SU-DHL-6 (cell line): Measurements from ENCODE around the gene ZNF367.

Source experiments
- H2AFZ ChIP-seq: fragments of 200-600 bp; sonication (generic); 2 replicates; pipeline ENCODE4 v1.6.1; 2014; ENCODE audit warnings: low read depth, mild to moderate bottlenecking, moderate library complexity, mixed read lengths, antibody characterized with exemption, low read length; ENCODE audit not compliant: severe bottlenecking
- H3F3A ChIP-seq: fragments of 200-600 bp; shearing (Covaris generic); 2 replicates; pipeline ENCODE4 v1.6.0; 2016; ENCODE audit warnings: antibody characterized with exemption, mild to moderate bottlenecking; ENCODE audit not compliant: insufficient read depth
- H3K27ac ChIP-seq: fragments of 200-600 bp; sonication (generic); 2 replicates; pipeline ENCODE4 v1.5.1; 2016; ENCODE audit warnings: low read depth, mild to moderate bottlenecking, low read length, moderate library complexity, mixed read lengths
- H3K27me3 ChIP-seq: fragments of 200-600 bp; sonication (generic), shearing (Covaris generic); 2 replicates; pipeline ENCODE4 v1.6.0; 2014; ENCODE audit warnings: mild to moderate bottlenecking, low read length
- H3K36me3 ChIP-seq: fragments of 200-600 bp; sonication (generic); 2 replicates; pipeline ENCODE4 v1.6.1; 2014; ENCODE audit warnings: mild to moderate bottlenecking, low read length, mixed read lengths
- H3K4me2 ChIP-seq: fragments of 300-600, 200-600 bp; shearing (Covaris generic), sonication (generic); 2 replicates; pipeline ENCODE4 v1.6.0; 2014; ENCODE audit warnings: low read length, low read depth, mild to moderate bottlenecking; ENCODE audit not compliant: poor library complexity, severe bottlenecking
- H3K4me3 ChIP-seq: fragments of 200-600 bp; sonication (generic); 2 replicates; pipeline ENCODE4 v1.5.1; 2014; ENCODE audit warnings: antibody characterized with exemption, low read length, mild to moderate bottlenecking, mixed read lengths; ENCODE audit not compliant: insufficient read depth, poor library complexity, severe bottlenecking
- H3K79me2 ChIP-seq: fragments of 200-600 bp; sonication (generic); 2 replicates; pipeline ENCODE4 v1.6.1; 2014; ENCODE audit warnings: mild to moderate bottlenecking, low read length, moderate library complexity; ENCODE audit not compliant: insufficient read depth
- H3K9ac ChIP-seq: fragments of 200-600 bp; sonication (generic); 2 replicates; pipeline ENCODE4 v1.7.0; 2014; ENCODE audit warnings: mild to moderate bottlenecking, low read length
- H3K9me2 ChIP-seq: fragments of 200-600 bp; sonication (generic); replicated peaks from 2 replicates; pipeline ENCODE4 v1.6.1; 2014; ENCODE audit warnings: low read length; ENCODE audit not compliant: insufficient read depth
- H3K9me3 ChIP-seq: fragments of 200-600 bp; sonication (generic); 2 replicates; pipeline ENCODE4 v1.6.1; 2014; ENCODE audit warnings: low read length, mixed read lengths; ENCODE audit not compliant: insufficient read depth
- H4K20me1 ChIP-seq: fragments of 200-600 bp; sonication (generic); 2 replicates; pipeline ENCODE4 v1.6.1; 2014; ENCODE audit warnings: low read depth, mild to moderate bottlenecking, antibody characterized with exemption, low read length, moderate library complexity, mixed read lengths
- EZH2phosphoT487 ChIP-seq: fragments of 200-600 bp; sonication (generic), shearing (Covaris generic); conservative IDR thresholded peaks from 2 replicates; pipeline ENCODE4 v1.6.1; 2018; ENCODE audit warnings: mild to moderate bottlenecking, antibody characterized with exemption, low read length, moderate library complexity, mixed read lengths
- TF ChIP-seq, protein P1 (sequence below): fragments of 200-600 bp; sonication (generic); IDR thresholded peaks from one replicate; pipeline ENCODE4 v1.5.1; 2017; ENCODE audit warnings: antibody characterized with exemption, mild to moderate bottlenecking, low read length, moderate library complexity; ENCODE audit not compliant: insufficient read depth, poor library complexity, severe bottlenecking

Gene ZNF367

DNA sequence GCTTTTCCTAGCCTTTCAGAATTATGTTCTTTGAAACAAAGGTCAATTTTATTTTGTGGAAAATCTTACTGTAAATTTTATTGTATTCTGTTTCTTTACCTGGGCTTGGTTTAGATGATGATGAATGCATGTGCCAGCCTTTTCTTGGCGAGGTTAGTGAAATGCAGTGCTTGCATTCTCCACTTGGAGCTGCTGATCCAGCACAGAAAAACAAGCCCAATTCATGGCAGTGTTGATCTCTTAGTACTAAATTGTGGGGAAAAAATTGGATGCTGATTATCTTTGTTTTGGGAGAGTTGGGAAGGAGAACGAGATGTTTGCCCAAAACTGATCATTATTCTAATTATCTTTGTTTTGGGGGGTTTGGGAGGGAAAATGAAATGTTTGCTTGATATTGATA is 35.5 kb upstream of the ZNF367 start:
- H3K27me3 ChIP-seq = no peaks in the 10 kb centered on the region
- H3K4me3 ChIP-seq = no peak overlapping the region
- H3K79me2 ChIP-seq = no peaks in the 10 kb centered on the region
- no peaks in the 10 kb centered on the region for H3K36me3 ChIP-seq
- TF ChIP-seq, protein P1, sequence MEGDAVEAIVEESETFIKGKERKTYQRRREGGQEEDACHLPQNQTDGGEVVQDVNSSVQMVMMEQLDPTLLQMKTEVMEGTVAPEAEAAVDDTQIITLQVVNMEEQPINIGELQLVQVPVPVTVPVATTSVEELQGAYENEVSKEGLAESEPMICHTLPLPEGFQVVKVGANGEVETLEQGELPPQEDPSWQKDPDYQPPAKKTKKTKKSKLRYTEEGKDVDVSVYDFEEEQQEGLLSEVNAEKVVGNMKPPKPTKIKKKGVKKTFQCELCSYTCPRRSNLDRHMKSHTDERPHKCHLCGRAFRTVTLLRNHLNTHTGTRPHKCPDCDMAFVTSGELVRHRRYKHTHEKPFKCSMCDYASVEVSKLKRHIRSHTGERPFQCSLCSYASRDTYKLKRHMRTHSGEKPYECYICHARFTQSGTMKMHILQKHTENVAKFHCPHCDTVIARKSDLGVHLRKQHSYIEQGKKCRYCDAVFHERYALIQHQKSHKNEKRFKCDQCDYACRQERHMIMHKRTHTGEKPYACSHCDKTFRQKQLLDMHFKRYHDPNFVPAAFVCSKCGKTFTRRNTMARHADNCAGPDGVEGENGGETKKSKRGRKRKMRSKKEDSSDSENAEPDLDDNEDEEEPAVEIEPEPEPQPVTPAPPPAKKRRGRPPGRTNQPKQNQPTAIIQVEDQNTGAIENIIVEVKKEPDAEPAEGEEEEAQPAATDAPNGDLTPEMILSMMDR = no peak
- no peak for TF ChIP-seq EZH2phosphoT487
- no peak overlapping the region for H3K27ac ChIP-seq
- no peak overlapping the region for H2AFZ ChIP-seq
- H3F3A ChIP-seq = 0 out of 2 replicates have a peak, but pooled peaks cover 8% of the 10 kb centered on the region
- H3K4me2 ChIP-seq = no peak overlapping the region
- H3K9me2 ChIP-seq = no peaks in the 10 kb centered on the region
- no peak overlapping the region for H3K9ac ChIP-seq
- H3K9me3 ChIP-seq = no peaks in the 10 kb centered on the region
- H4K20me1 ChIP-seq = no peaks in the 10 kb centered on the region

DNA sequence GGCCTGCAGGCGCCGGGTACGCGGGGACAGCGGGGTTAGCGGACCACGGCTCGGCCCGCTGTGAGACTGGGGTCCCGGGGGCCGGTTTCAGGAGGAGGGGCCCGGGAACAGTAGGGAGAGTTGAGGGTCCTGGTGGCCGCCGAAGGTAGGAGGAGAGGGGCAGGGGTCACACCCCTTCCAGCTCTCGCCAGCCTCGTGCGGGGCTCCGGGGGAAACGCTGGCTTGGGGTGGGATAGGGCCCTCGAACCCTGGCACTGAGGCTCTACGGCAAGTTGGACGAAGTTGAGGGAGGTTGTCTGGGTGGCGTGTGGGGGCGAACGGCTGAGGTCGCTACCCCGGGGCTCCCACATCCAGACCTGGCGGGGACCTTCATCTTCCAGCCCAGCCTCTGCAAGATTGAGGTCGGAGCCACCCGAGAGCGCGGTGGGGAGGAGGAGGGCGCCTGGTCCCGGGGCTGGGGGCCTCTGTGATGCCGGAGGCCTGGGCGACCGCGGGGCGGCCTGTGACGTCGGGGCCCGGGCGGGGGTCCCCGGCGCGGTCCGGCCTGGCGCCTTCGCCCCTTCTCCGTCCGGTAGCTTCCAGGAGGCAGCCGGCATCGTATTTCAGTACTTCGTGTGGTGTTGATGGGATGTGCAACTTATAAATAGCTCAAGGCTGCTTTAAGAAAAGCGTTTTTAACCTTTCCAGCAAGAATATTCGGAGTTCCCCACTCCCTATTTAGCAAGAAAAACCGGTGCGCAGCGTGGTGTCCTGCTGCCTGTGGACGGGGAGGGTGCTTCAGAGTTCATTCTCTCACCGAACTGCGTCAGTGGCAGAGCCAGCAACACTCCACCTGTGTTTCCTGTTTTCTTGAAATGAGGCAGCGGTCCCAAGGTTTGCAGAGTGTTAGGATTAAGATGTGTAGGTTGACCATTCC is 32.7 kb upstream of the ZNF367 start:
- Histone ChIP-seq H3K27me3 (no peaks in the 10 kb centered on the region), H3K9ac (peak overlapping the region; percentile 58), H3K27ac (no peak overlapping the region), H3K4me2 (peak overlapping the region; percentile 61), H3F3A (0 out of 2 replicates have a peak, but pooled peaks cover 8% of the 10 kb centered on the region), H3K9me2 (no peaks in the 10 kb centered on the region), H3K36me3 (no peaks in the 10 kb centered on the region), H3K4me3 (peak overlapping the region; percentile 78), H3K79me2 (no peaks in the 10 kb centered on the region), H4K20me1 (no peaks in the 10 kb centered on the region), H2AFZ (peak overlapping the region; percentile 44), H3K9me3 (no peaks in the 10 kb centered on the region)
- TF ChIP-seq, protein P1 = no peak
- TF ChIP-seq EZH2phosphoT487 = no peak

DNA sequence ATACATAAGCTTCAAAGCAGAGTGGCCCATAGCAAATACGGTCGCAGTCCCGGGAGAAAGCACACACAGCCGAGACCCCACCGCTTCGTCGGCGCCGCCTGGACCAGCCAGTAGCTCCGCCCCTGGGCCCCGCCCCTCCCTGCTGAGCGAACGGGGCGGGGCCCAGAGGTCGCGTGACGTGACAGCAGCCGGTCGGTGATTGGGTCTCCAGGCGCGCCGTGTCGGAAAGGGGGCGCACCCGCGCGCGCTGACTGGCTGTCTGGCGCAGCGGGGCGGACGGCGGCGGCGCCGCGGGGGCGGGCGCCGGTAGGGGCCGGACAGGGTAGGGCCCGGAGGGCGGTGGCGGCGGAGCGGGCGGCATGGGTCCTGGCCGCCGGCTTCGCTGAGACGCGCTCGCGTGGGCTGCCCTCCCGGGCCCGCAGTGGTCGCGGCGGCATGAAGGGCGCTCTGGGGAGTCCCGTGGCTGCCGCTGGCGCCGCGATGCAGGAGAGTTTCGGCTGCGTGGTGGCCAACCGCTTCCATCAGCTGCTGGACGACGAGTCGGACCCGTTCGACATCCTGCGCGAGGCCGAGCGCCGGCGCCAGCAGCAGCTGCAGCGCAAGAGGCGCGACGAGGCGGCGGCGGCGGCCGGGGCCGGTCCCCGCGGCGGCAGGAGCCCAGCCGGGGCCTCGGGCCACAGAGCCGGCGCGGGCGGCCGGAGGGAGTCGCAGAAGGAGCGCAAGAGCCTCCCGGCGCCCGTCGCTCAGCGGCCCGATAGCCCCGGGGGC is 31.9 kb upstream of the ZNF367 start, which contains the start of gene HABP4:
Gene HABP4, plus strand, starts transcription at position 325 of the 768 bp plus-strand sequence. Its CDS starts 111 bp downstream, at position 436.
- H3K9ac ChIP-seq = peak within 1 kb of the TSS; percentile 58
- H3K4me3 ChIP-seq = peak within 1 kb of the TSS; percentile 78
- H3K27ac ChIP-seq = no peak within 1 kb of the TSS
- no peaks in the 10 kb centered on the region for H3K9me3 ChIP-seq
- no peaks in the 10 kb centered on the region for H4K20me1 ChIP-seq
- peak within 1 kb of the TSS; percentile 61 for H3K4me2 ChIP-seq
- no peaks in the 10 kb centered on the region for H3K36me3 ChIP-seq
- H3F3A ChIP-seq = 0 out of 2 replicates have a peak, but pooled peaks cover 8% of the 10 kb centered on the region
- no peak for TF ChIP-seq EZH2phosphoT487
- TF ChIP-seq, protein P1 = no peak
- no peaks in the 10 kb centered on the region for H3K79me2 ChIP-seq
- H3K27me3 ChIP-seq = no peaks in the 10 kb centered on the region
- H2AFZ ChIP-seq = peak within 1 kb of the TSS; percentile 92
- H3K9me2 ChIP-seq = no peaks in the 10 kb centered on the region
